Fibroblast of skin of back (primary cell): ENCODE data around the gene SIX3.

ENCODE experiments used
- DNase-seq: peaks from one replicate; pipeline ENCODE4 v3.0.0-alpha.2; 2013

SIX3 gene

GRCh38 chr2:44931198-44931780 is 10.2 kb upstream of the SIX3 start:
- no peak for DNase-seq

GRCh38 chr2:44932079-44932478 is 9.4 kb upstream of the SIX3 start:
- DNase-seq, result no peak

GRCh38 chr2:44932564-44933392 is 8.7 kb upstream of the SIX3 start:
- DNase-seq, result no peak

- DNase-seq, result no peak
These were observed 8.0 kb upstream of the SIX3 start for GRCh38 chr2:44933434-44933951.

- DNase-seq, result no peak
These were observed 7.2 kb upstream of the SIX3 start for GRCh38 chr2:44934038-44934982.

- no peak for DNase-seq
These were observed 6.3 kb upstream of the SIX3 start for GRCh38 chr2:44934983-44935728.

- no peak for DNase-seq
These were observed 5.8 kb upstream of the SIX3 start for GRCh38 chr2:44935729-44936098.

GRCh38 chr2:44936275-44936674 is 5.2 kb upstream of the SIX3 start:
- DNase-seq, result no peak

- DNase-seq, result no peak
These were observed 4.5 kb upstream of the SIX3 start for GRCh38 chr2:44936715-44937687.

- DNase-seq, result no peak
These were observed 3.7 kb upstream of the SIX3 start for GRCh38 chr2:44937688-44938240.

GRCh38 chr2:44938287-44939105 is 3.0 kb upstream of the SIX3 start:
- no peak for DNase-seq

- DNase-seq, result no peak
These were observed 2.1 kb upstream of the SIX3 start for GRCh38 chr2:44939106-44940048.

GRCh38 chr2:44940049-44940494 is 1.4 kb upstream of the SIX3 start:
- no peak for DNase-seq

- no peak for DNase-seq
These were observed 604 bp upstream of the SIX3 start for GRCh38 chr2:44940732-44941464.

- no peak for DNase-seq
These were observed 965 bp downstream of the SIX3 start for GRCh38 chr2:44942304-44943030.

GRCh38 chr2:44943031-44943692 is 1.7 kb downstream of the SIX3 start:
- DNase-seq, result no peak
